Endodermal cell (in vitro differentiated cells): Measurements from ENCODE around the gene HYAL1. TPM values are rescaled to one million over a fixed set of nuclear protein-coding genes. Genes with fewer than 3 reads are reported as not detected.

Experiments used
- DNase-seq: peaks from one replicate; pipeline ENCODE4 v3.0.0-alpha.2; 2017
- H3K27ac ChIP-seq: 2 replicates; pipeline ENCODE4 v1.5.1; 2013; ENCODE audit warnings: mild to moderate bottlenecking, low read depth, low read length, moderate library complexity
- H3K27me3 ChIP-seq: 2 replicates; pipeline ENCODE4 v1.6.1; 2013; ENCODE audit warnings: mild to moderate bottlenecking, low read length, moderate library complexity; ENCODE audit not compliant: insufficient read depth, control insufficient read depth, poor library complexity, severe bottlenecking
- H3K36me3 ChIP-seq: 2 replicates; pipeline ENCODE4 v1.7.0; 2013; ENCODE audit warnings: mild to moderate bottlenecking, low read length, moderate library complexity; ENCODE audit not compliant: control insufficient read depth, insufficient read depth
- H3K4me1 ChIP-seq: one replicate; pipeline ENCODE4 v1.7.0; 2013; ENCODE audit warnings: low read length; ENCODE audit not compliant: control insufficient read depth, insufficient read depth
- H3K4me3 ChIP-seq: 2 replicates; pipeline ENCODE4 v1.5.1; 2013; ENCODE audit warnings: mild to moderate bottlenecking, low read length, moderate library complexity
- H3K9ac ChIP-seq: 2 replicates; pipeline ENCODE4 v1.6.1; 2013; ENCODE audit warnings: mild to moderate bottlenecking, low read length, moderate library complexity; ENCODE audit not compliant: poor library complexity, severe bottlenecking; ENCODE audit errors: extremely low read depth
- H3K9me3 ChIP-seq: 2 replicates; pipeline ENCODE4 v1.6.1; 2013; ENCODE audit warnings: mild to moderate bottlenecking, low read length, moderate library complexity; ENCODE audit not compliant: control insufficient read depth
- H3K27ac Mint-ChIP-seq: 2 replicates; pipeline ENCODE4 v1.8.0; 2020; ENCODE audit warnings: mixed read lengths
- H3K27me3 Mint-ChIP-seq: 2 replicates; pipeline ENCODE4 v1.8.0; 2021; ENCODE audit warnings: mild to moderate bottlenecking, mixed read lengths; ENCODE audit not compliant: insufficient read depth
- H3K36me3 Mint-ChIP-seq: 2 replicates; pipeline ENCODE4 v1.8.0; 2020; ENCODE audit warnings: low read depth, mixed read lengths
- H3K4me1 Mint-ChIP-seq: 2 replicates; pipeline ENCODE4 v1.8.0; 2020; ENCODE audit warnings: mixed read lengths
- H3K4me3 Mint-ChIP-seq: 2 replicates; pipeline ENCODE4 v1.8.0; 2020; ENCODE audit warnings: mild to moderate bottlenecking, moderate library complexity, mixed read lengths
- H3K9me3 Mint-ChIP-seq: 2 replicates; pipeline ENCODE4 v1.8.0; 2020; ENCODE audit warnings: mild to moderate bottlenecking, mixed read lengths
- WGBS, 2 experiments: methylation state at CpG; one replicate each; pipeline versions ENCODE4 v1.1.5 to v1.1.7; 2013; ENCODE audit warnings: missing lambda C conversion rate in 2 of 2, mixed read lengths in 1 of 2; ENCODE audit not compliant: insufficient coverage in 1 of 2, insufficient read length in 1 of 2; 5-methylcytosine and 5-hydroxymethylcytosine counted together
- total RNA-seq, 2 donors: library from RNA; stranded (reverse); fragmentation: NEBNext Ultra II Directional in 1 of 2; extraction: Animal tissue kit (Norgen Biotek cat#: 25700) in 1 of 2; gene quantifications; 2 replicates in 1 of 2; 3 replicates in 1 of 2; pipeline ENCODE4 v1.2.1, GENCODE V29; 2021
- TF ChIP-seq, protein P1 (sequence below): fragments of 200-600 bp; sonication (generic); conservative IDR thresholded peaks from 2 replicates; pipeline ENCODE4 v1.5.0; 2021; ENCODE audit warnings: antibody characterized with exemption, mild to moderate bottlenecking

The HYAL1 gene
- total RNA-seq, 2 donors from 2014 or later: 0.92 to 1.8 TPM

DNA sequence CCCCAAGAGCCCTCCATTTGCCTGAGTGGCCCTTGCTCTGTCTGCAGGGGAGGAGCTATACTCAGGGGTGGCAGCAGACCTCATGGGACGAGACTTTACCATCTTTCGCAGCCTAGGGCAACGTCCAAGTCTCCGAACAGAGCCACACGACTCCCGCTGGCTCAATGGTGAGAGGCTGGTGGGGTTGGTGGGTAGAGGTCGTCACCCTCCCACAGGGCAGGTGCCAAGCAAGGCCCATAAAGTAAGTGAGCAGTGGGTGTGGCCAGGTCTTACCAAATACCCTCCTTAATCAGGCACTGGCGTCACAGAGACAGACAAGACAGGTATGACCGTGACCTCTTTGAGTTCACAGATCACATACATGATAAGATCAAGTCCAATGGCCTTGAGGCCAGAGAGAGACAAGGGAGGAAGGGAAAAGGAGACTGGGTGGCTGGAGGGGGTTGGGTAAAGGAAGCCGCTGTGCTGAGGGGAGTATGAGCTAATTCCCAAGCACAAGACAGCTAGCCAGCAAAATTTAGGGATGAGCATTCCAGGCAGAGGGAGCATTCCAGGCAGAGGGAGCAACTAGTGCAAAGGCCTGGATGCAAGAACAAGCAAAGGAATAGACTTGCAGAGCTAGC is 31.9 kb downstream of the HYAL1 start:
- no peak overlapping the region for H3K4me3 ChIP-seq
- no peaks in the 10 kb centered on the region for H3K9me3 ChIP-seq
- Mint-ChIP-seq H3K4me1 (peaks cover 19% of the 10 kb centered on the region), H3K9me3 (peaks cover 7% of the 10 kb centered on the region), H3K4me3 (no peak overlapping the region), H3K27me3 (peaks cover 45% of the 10 kb centered on the region), H3K27ac (no peak overlapping the region), H3K36me3 (no peaks in the 10 kb centered on the region)
- no peak overlapping the region for H3K27ac ChIP-seq
- no peaks in the 10 kb centered on the region for H3K36me3 ChIP-seq
- H3K4me1 ChIP-seq: peaks cover 3% of the 10 kb centered on the region
- TF ChIP-seq, protein P1, sequence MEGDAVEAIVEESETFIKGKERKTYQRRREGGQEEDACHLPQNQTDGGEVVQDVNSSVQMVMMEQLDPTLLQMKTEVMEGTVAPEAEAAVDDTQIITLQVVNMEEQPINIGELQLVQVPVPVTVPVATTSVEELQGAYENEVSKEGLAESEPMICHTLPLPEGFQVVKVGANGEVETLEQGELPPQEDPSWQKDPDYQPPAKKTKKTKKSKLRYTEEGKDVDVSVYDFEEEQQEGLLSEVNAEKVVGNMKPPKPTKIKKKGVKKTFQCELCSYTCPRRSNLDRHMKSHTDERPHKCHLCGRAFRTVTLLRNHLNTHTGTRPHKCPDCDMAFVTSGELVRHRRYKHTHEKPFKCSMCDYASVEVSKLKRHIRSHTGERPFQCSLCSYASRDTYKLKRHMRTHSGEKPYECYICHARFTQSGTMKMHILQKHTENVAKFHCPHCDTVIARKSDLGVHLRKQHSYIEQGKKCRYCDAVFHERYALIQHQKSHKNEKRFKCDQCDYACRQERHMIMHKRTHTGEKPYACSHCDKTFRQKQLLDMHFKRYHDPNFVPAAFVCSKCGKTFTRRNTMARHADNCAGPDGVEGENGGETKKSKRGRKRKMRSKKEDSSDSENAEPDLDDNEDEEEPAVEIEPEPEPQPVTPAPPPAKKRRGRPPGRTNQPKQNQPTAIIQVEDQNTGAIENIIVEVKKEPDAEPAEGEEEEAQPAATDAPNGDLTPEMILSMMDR: no peak
- no peak for DNase-seq
- H3K27me3 ChIP-seq: peaks cover 35% of the 10 kb centered on the region
- H3K9ac ChIP-seq: no peak overlapping the region
- 87 to 95% methylated on average over 9 to 10 of the region's 10 CpGs for WGBS, 2 experiments

DNA sequence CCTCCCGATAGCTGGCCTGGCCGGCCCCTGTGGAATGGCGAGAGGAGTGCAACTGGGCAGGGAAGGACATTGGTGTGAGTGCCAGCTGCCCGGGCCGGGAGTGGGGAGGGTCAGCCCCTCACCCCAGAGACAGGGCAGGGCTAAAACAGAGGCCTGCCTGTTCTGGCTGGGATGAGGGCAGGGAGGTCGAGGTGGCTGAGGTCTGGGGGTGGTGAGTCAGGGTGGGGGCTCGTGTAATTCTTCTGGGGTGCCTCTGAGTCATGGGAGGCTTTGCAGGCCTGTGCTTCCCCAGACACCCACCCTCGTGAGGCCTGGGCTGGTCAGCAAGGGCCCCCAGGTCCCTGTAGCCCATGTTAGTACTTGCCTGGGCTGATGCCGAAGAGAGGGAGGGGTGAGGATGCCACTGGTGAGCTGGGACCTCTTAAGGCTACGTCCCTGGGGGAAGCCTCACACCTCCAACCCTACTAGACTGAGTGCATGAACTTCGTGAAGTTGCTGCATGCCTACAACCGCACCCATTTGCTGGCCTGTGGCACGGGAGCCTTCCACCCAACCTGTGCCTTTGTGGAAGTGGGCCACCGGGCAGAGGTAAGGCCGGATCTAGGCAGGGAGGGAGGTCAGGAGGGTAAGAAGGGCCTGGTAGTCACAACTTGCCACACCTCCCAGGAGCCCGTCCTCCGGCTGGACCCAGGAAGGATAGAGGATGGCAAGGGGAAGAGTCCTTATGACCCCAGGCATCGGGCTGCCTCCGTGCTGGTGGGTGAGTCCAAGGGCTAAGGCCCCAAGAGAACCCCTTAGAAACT is 32.8 kb downstream of the HYAL1 start:
- Mint-ChIP-seq H3K36me3 (no peaks in the 10 kb centered on the region), H3K27ac (no peak overlapping the region), H3K4me1 (peaks cover 19% of the 10 kb centered on the region), H3K9me3 (peaks cover 3% of the 10 kb centered on the region), H3K27me3 (peaks cover 37% of the 10 kb centered on the region), H3K4me3 (no peak overlapping the region)
- WGBS, 2 experiments: 93 to 100% methylated on average over 6 to 19 of the region's 19 CpGs
- Histone ChIP-seq H3K9me3 (no peaks in the 10 kb centered on the region), H3K4me1 (peaks cover 3% of the 10 kb centered on the region), H3K4me3 (no peak overlapping the region), H3K27me3 (peaks cover 27% of the 10 kb centered on the region), H3K27ac (no peak overlapping the region), H3K9ac (no peak overlapping the region), H3K36me3 (no peaks in the 10 kb centered on the region)
- TF ChIP-seq, protein P1: no peak
- no peak for DNase-seq

DNA sequence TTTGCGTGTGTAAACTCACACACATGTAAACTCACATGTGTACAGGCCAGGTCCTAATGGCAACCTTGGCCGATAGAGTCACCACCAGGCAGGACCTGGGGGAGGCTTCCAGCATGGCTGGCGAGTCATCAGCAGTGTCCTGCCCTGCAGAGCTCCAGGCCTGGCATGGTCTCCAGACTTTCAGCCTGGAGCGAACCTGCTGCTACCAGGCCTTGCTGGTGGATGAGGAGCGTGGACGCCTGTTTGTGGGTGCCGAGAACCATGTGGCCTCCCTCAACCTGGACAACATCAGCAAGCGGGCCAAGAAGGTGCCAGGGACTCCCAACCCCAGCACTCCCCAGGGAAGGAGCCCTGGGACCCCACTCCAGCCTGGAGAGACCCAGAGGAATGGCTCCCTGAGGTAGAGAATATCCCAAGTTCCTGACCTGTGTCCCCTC is 33.4 kb downstream of the HYAL1 start:
- H3K9me3 Mint-ChIP-seq: no peaks in the 10 kb centered on the region
- 92 to 97% methylated on average over 7 to 8 of the region's 8 CpGs for WGBS, 2 experiments
- no peak overlapping the region for H3K27ac Mint-ChIP-seq
- Histone ChIP-seq H3K9ac (no peak overlapping the region), H3K4me1 (peaks cover 7% of the 10 kb centered on the region), H3K27ac (no peak overlapping the region), H3K9me3 (no peaks in the 10 kb centered on the region), H3K27me3 (peaks cover 21% of the 10 kb centered on the region), H3K36me3 (no peaks in the 10 kb centered on the region), H3K4me3 (no peak overlapping the region)
- DNase-seq: no peak
- no peak overlapping the region for H3K4me3 Mint-ChIP-seq
- peaks cover 30% of the 10 kb centered on the region for H3K27me3 Mint-ChIP-seq
- TF ChIP-seq, protein P1: no peak
- H3K4me1 Mint-ChIP-seq: peaks cover 20% of the 10 kb centered on the region
- no peaks in the 10 kb centered on the region for H3K36me3 Mint-ChIP-seq
